ENCODE data around the gene PTPRK.

DNA sequence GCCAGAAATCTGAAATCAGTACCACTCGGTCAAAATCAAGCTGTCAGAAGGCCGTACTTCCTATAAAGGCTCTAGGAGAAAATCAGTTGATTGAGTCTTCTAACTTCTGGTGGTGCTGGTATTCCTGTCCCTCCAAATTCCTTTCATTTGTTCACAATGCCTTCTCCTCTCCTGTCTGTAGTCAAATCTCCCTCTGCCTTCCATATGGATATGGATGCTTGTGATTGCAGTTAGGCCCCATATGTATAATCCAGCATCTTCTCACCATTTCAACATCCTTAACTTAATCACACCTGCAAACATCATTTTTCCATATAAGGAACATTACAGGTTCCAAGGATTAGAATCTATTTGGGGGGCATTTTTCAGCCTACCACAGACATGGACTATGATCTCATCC, 331.7 kb downstream of the PTPRK start:
- TF ChIP-seq TAF1 (conservative IDR thresholded peaks at IDR 0.05) (no peak), JUND (IDR thresholded peaks at IDR 0.05) (no peak), HNF4G (IDR thresholded peaks at IDR 0.05) (no peak), YY1 (IDR thresholded peaks at IDR 0.05) (no peak), EGR1 (IDR thresholded peaks at IDR 0.05; ENCODE audit: low read depth in 2 of 2) (no peak), SP1 (IDR thresholded peaks at IDR 0.05) (no peak), RAD21 (IDR thresholded peaks at IDR 0.05) (no peak), GABPA (IDR thresholded peaks at IDR 0.05 in 1 of 2, conservative IDR thresholded peaks at IDR 0.05 in 1 of 2) (no peak)
- TF ChIP-seq, protein P1, sequence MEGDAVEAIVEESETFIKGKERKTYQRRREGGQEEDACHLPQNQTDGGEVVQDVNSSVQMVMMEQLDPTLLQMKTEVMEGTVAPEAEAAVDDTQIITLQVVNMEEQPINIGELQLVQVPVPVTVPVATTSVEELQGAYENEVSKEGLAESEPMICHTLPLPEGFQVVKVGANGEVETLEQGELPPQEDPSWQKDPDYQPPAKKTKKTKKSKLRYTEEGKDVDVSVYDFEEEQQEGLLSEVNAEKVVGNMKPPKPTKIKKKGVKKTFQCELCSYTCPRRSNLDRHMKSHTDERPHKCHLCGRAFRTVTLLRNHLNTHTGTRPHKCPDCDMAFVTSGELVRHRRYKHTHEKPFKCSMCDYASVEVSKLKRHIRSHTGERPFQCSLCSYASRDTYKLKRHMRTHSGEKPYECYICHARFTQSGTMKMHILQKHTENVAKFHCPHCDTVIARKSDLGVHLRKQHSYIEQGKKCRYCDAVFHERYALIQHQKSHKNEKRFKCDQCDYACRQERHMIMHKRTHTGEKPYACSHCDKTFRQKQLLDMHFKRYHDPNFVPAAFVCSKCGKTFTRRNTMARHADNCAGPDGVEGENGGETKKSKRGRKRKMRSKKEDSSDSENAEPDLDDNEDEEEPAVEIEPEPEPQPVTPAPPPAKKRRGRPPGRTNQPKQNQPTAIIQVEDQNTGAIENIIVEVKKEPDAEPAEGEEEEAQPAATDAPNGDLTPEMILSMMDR (IDR thresholded peaks at IDR 0.05; ENCODE audit: low read depth, low read length, missing input control) = no peak
- TF ChIP-seq, protein P2, sequence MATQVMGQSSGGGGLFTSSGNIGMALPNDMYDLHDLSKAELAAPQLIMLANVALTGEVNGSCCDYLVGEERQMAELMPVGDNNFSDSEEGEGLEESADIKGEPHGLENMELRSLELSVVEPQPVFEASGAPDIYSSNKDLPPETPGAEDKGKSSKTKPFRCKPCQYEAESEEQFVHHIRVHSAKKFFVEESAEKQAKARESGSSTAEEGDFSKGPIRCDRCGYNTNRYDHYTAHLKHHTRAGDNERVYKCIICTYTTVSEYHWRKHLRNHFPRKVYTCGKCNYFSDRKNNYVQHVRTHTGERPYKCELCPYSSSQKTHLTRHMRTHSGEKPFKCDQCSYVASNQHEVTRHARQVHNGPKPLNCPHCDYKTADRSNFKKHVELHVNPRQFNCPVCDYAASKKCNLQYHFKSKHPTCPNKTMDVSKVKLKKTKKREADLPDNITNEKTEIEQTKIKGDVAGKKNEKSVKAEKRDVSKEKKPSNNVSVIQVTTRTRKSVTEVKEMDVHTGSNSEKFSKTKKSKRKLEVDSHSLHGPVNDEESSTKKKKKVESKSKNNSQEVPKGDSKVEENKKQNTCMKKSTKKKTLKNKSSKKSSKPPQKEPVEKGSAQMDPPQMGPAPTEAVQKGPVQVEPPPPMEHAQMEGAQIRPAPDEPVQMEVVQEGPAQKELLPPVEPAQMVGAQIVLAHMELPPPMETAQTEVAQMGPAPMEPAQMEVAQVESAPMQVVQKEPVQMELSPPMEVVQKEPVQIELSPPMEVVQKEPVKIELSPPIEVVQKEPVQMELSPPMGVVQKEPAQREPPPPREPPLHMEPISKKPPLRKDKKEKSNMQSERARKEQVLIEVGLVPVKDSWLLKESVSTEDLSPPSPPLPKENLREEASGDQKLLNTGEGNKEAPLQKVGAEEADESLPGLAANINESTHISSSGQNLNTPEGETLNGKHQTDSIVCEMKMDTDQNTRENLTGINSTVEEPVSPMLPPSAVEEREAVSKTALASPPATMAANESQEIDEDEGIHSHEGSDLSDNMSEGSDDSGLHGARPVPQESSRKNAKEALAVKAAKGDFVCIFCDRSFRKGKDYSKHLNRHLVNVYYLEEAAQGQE (IDR thresholded peaks at IDR 0.05) = no peak
- TF ChIP-seq, protein P3, sequence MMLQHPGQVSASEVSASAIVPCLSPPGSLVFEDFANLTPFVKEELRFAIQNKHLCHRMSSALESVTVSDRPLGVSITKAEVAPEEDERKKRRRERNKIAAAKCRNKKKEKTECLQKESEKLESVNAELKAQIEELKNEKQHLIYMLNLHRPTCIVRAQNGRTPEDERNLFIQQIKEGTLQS (IDR thresholded peaks at IDR 0.05) = no peak
- TF ChIP-seq, protein P4, sequence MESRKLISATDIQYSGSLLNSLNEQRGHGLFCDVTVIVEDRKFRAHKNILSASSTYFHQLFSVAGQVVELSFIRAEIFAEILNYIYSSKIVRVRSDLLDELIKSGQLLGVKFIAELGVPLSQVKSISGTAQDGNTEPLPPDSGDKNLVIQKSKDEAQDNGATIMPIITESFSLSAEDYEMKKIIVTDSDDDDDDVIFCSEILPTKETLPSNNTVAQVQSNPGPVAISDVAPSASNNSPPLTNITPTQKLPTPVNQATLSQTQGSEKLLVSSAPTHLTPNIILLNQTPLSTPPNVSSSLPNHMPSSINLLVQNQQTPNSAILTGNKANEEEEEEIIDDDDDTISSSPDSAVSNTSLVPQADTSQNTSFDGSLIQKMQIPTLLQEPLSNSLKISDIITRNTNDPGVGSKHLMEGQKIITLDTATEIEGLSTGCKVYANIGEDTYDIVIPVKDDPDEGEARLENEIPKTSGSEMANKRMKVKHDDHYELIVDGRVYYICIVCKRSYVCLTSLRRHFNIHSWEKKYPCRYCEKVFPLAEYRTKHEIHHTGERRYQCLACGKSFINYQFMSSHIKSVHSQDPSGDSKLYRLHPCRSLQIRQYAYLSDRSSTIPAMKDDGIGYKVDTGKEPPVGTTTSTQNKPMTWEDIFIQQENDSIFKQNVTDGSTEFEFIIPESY (IDR thresholded peaks at IDR 0.05) = no peak

All from liver (tissue), 3 donors.